ENCODE measurements around the gene RPTOR. TPM values are rescaled to one million over a fixed set of nuclear protein-coding genes. Genes with fewer than 3 reads are reported as not detected.

The RPTOR gene
- total RNA-seq, 1 donor, result 30.0 TPM

GRCh38 chr17:80737106-80738019, 192.7 kb downstream of the RPTOR start:
- no peak for TF ChIP-seq CTCF (IDR thresholded peaks at IDR 0.05; ENCODE audit: insufficient read depth, low read length)
- no peak for DNase-seq (ENCODE audit: low read depth)
- no peak overlapping the region for H3K4me3 ChIP-seq (ENCODE audit: low read depth, low read length)

- DNase-seq (ENCODE audit: low read depth), result no peak
- H3K4me3 ChIP-seq (ENCODE audit: low read depth, low read length), result no peak overlapping the region
- no peak for TF ChIP-seq CTCF (IDR thresholded peaks at IDR 0.05; ENCODE audit: insufficient read depth, low read length)
Observed at GRCh38 chr17:80738020-80738808, 193.6 kb downstream of the RPTOR start.

GRCh38 chr17:80738987-80739730, 194.5 kb downstream of the RPTOR start:
- no peak overlapping the region for H3K4me3 ChIP-seq (ENCODE audit: low read depth, low read length)
- DNase-seq (ENCODE audit: low read depth), result no peak
- no peak for TF ChIP-seq CTCF (IDR thresholded peaks at IDR 0.05; ENCODE audit: insufficient read depth, low read length)

- no peak overlapping the region for H3K4me3 ChIP-seq (ENCODE audit: low read depth, low read length)
- no peak for DNase-seq (ENCODE audit: low read depth)
- no peak for TF ChIP-seq CTCF (IDR thresholded peaks at IDR 0.05; ENCODE audit: insufficient read depth, low read length)
Observed at GRCh38 chr17:80740141-80740540, 195.5 kb downstream of the RPTOR start.

GRCh38 chr17:80742091-80742490, 197.5 kb downstream of the RPTOR start:
- no peak for DNase-seq (ENCODE audit: low read depth)
- no peak for TF ChIP-seq CTCF (IDR thresholded peaks at IDR 0.05; ENCODE audit: insufficient read depth, low read length)
- no peak overlapping the region for H3K4me3 ChIP-seq (ENCODE audit: low read depth, low read length)

GRCh38 chr17:80742581-80743180, 198.0 kb downstream of the RPTOR start:
- TF ChIP-seq CTCF (IDR thresholded peaks at IDR 0.05; ENCODE audit: insufficient read depth, low read length), result no peak
- DNase-seq (ENCODE audit: low read depth), result no peak

More at GRCh38 chr17:80742581-80743180, 198.0 kb downstream of the RPTOR start:
- H3K4me3 ChIP-seq (ENCODE audit: low read depth, low read length), result no peak overlapping the region

Measured in fibroblast of the aortic adventitia (primary cell).